H9 (cell line): ENCODE results near the gene BPIFB3. TPM values are rescaled to one million over a fixed set of nuclear protein-coding genes. Genes with fewer than 3 reads are reported as not detected.
A peak's percentile ranks its signal among the peaks of the same experiment; 100 is the strongest.

Experiments
- DNase-seq: peaks from one replicate; pipeline ENCODE4 v3.0.0-alpha.2; 2017
- H2AFZ ChIP-seq: one replicate; pipeline ENCODE4 v1.6.1; 2013; ENCODE audit warnings: mild to moderate bottlenecking, low read length, control low read depth, moderate library complexity
- H2AK5ac ChIP-seq: 2 replicates; pipeline ENCODE4 v1.6.1; 2013; ENCODE audit warnings: low read length, control low read depth, mixed read lengths; ENCODE audit not compliant: insufficient read length
- H2BK120ac ChIP-seq: one replicate; pipeline ENCODE4 v1.6.1; 2013; ENCODE audit warnings: low read depth, mild to moderate bottlenecking, low read length, control low read depth, inconsistent platforms; ENCODE audit not compliant: poor library complexity, severe bottlenecking
- H2BK12ac ChIP-seq: 2 replicates; pipeline ENCODE4 v1.6.1; 2013; ENCODE audit warnings: low read length, control low read depth, mixed read lengths, low read depth; ENCODE audit not compliant: insufficient read length
- H2BK15ac ChIP-seq: 2 replicates; pipeline ENCODE4 v1.6.1; 2013; ENCODE audit warnings: low read depth, low read length, control low read depth
- H2BK20ac ChIP-seq: one replicate; pipeline ENCODE4 v1.6.1; 2013; ENCODE audit warnings: low read depth, mild to moderate bottlenecking, low read length, control low read depth, inconsistent platforms; ENCODE audit not compliant: poor library complexity, severe bottlenecking
- H2BK5ac ChIP-seq: 2 replicates; pipeline ENCODE4 v1.6.1; 2013; ENCODE audit warnings: low read length, control low read depth, mixed read lengths; ENCODE audit not compliant: insufficient read length
- H3K14ac ChIP-seq: 2 replicates; pipeline ENCODE4 v1.6.1; 2013; ENCODE audit warnings: low read length, control low read depth; ENCODE audit not compliant: insufficient read depth
- H3K18ac ChIP-seq: 2 replicates; pipeline ENCODE4 v1.6.1; 2013; ENCODE audit warnings: low read depth, mild to moderate bottlenecking, mixed read lengths, low read length, control low read depth; ENCODE audit not compliant: insufficient read length
- H3K23ac ChIP-seq: 2 replicates; pipeline ENCODE4 v1.6.1; 2013; ENCODE audit warnings: low read length, control low read depth, mixed read lengths, low read depth; ENCODE audit not compliant: insufficient read length
- H3K23me2 ChIP-seq: 2 replicates; pipeline ENCODE4 v1.6.1; 2013; ENCODE audit warnings: low read depth, mild to moderate bottlenecking, mixed read lengths, low read length, control low read depth; ENCODE audit not compliant: insufficient read length, poor library complexity, severe bottlenecking
- H3K27ac ChIP-seq: 2 replicates; pipeline ENCODE4 v1.5.1; 2013; ENCODE audit warnings: low read length, control low read depth, mixed read lengths, low read depth; ENCODE audit not compliant: insufficient read length
- H3K27me3 ChIP-seq: 2 replicates; pipeline ENCODE4 v1.6.1; 2013; ENCODE audit warnings: low read length, control low read depth, inconsistent platforms; ENCODE audit not compliant: insufficient read depth
- H3K4ac ChIP-seq: 2 replicates; pipeline ENCODE4 v1.6.1; 2013; ENCODE audit warnings: low read depth, mild to moderate bottlenecking, control low read depth, inconsistent platforms, low read length, moderate library complexity
- H3K4me1 ChIP-seq: 2 replicates; pipeline ENCODE4 v1.6.1; 2013; ENCODE audit warnings: low read length, control low read depth, inconsistent platforms; ENCODE audit not compliant: insufficient read depth
- H3K4me2 ChIP-seq: 2 replicates; pipeline ENCODE4 v1.6.1; 2013; ENCODE audit warnings: low read length, control low read depth, mixed read lengths; ENCODE audit not compliant: insufficient read length, insufficient read depth
- H3K56ac ChIP-seq: 2 replicates; pipeline ENCODE4 v1.6.1; 2013; ENCODE audit warnings: low read depth, mild to moderate bottlenecking, mixed read lengths, low read length, control low read depth; ENCODE audit not compliant: insufficient read length
- H3K79me1 ChIP-seq: 2 replicates; pipeline ENCODE4 v1.6.1; 2013; ENCODE audit warnings: low read depth, mild to moderate bottlenecking, moderate library complexity, low read length, control low read depth, inconsistent platforms; ENCODE audit not compliant: insufficient read depth, poor library complexity, severe bottlenecking
- H3K79me2 ChIP-seq: 2 replicates; pipeline ENCODE4 v1.6.1; 2013; ENCODE audit warnings: low read length, control low read depth, inconsistent platforms; ENCODE audit not compliant: insufficient read depth
- H3K9ac ChIP-seq: 2 replicates; pipeline ENCODE4 v1.6.1; 2013; ENCODE audit warnings: low read length, control low read depth, mixed read lengths; ENCODE audit not compliant: insufficient read length; ENCODE audit errors: extremely low read depth
- H3K9me3 ChIP-seq: one replicate; pipeline ENCODE4 v1.6.1; 2013; ENCODE audit warnings: low read depth, low read length, inconsistent platforms; ENCODE audit not compliant: control insufficient read depth
- H3T11ph ChIP-seq: one replicate; pipeline ENCODE4 v1.6.1; 2013; ENCODE audit warnings: mild to moderate bottlenecking, low read length, control low read depth, inconsistent platforms
- H4K20me1 ChIP-seq: one replicate; pipeline ENCODE4 v1.6.1; 2013; ENCODE audit not compliant: control insufficient read depth, insufficient read length, insufficient read depth
- H4K5ac ChIP-seq: 2 replicates; pipeline ENCODE4 v1.6.1; 2013; ENCODE audit warnings: low read depth, mild to moderate bottlenecking, mixed read lengths, low read length, control low read depth; ENCODE audit not compliant: insufficient read length
- H4K8ac ChIP-seq: replicated peaks from 2 replicates; pipeline ENCODE4 v1.6.1; 2013; ENCODE audit warnings: low read length, control low read depth, mixed read lengths, low read depth; ENCODE audit not compliant: insufficient read length
- H4K91ac ChIP-seq: 2 replicates; pipeline ENCODE4 v1.6.1; 2013; ENCODE audit warnings: low read depth, mild to moderate bottlenecking, moderate library complexity, mixed read lengths, low read length, control low read depth; ENCODE audit not compliant: insufficient read length
- H3K27ac Mint-ChIP-seq, 3 experiments: 2 replicates in 2 of 3; 3 replicates in 1 of 3; pipeline ENCODE4 v1.8.0; 2020 to 2021; ENCODE audit warnings: mixed read lengths in 3 of 3, mild to moderate bottlenecking in 1 of 3, moderate library complexity in 1 of 3
- H3K27me3 Mint-ChIP-seq: 2 replicates; pipeline ENCODE4 v1.8.0; 2021; ENCODE audit warnings: low read depth, mild to moderate bottlenecking, moderate library complexity, mixed read lengths
- H3K36me3 Mint-ChIP-seq, 3 experiments: 2 replicates in 2 of 3; 3 replicates in 1 of 3; pipeline ENCODE4 v1.8.0; 2020 to 2021; ENCODE audit warnings: low read depth in 3 of 3, mixed read lengths in 3 of 3; ENCODE audit not compliant: insufficient read depth in 1 of 3
- H3K4me1 Mint-ChIP-seq, 2 experiments: 2 replicates each; pipeline ENCODE4 v1.8.0; 2020; ENCODE audit warnings: mixed read lengths in 2 of 2
- H3K4me3 Mint-ChIP-seq, 2 experiments: 2 replicates in 1 of 2; 3 replicates in 1 of 2; pipeline ENCODE4 v1.8.0; 2020 to 2021; ENCODE audit warnings: mild to moderate bottlenecking in 2 of 2, mixed read lengths in 2 of 2, moderate library complexity in 1 of 2
- H3K9me3 Mint-ChIP-seq, 2 experiments: 2 replicates in 1 of 2; 3 replicates in 1 of 2; pipeline ENCODE4 v1.8.0; 2020; ENCODE audit warnings: mild to moderate bottlenecking in 2 of 2, mixed read lengths in 2 of 2, moderate library complexity in 1 of 2
- WGBS: extraction: QIAGEN DNeasy Blood & Tissue Kit; methylation state at CpG from one replicate; pipeline ENCODE4 v1.1.7; 2013; ENCODE audit warnings: missing lambda C conversion rate, low lambda C conversion rate, mixed read lengths; ENCODE audit not compliant: insufficient read length; ENCODE audit errors: extremely low coverage; 5-methylcytosine and 5-hydroxymethylcytosine counted together
- total RNA-seq: library from RNA; stranded (reverse); gene quantifications from 2 replicates; pipeline ENCODE4 v1.2.1, GENCODE V29; 2021
- TF ChIP-seq, protein P1 (sequence below): fragments of 200-600 bp; sonication (generic); conservative IDR thresholded peaks from 3 replicates; pipeline ENCODE4 v1.8.0; 2021; ENCODE audit warnings: antibody characterized with exemption, mild to moderate bottlenecking

The BPIFB3 gene
- total RNA-seq, 1 experiment from 2014 or later, result not detected

DNA sequence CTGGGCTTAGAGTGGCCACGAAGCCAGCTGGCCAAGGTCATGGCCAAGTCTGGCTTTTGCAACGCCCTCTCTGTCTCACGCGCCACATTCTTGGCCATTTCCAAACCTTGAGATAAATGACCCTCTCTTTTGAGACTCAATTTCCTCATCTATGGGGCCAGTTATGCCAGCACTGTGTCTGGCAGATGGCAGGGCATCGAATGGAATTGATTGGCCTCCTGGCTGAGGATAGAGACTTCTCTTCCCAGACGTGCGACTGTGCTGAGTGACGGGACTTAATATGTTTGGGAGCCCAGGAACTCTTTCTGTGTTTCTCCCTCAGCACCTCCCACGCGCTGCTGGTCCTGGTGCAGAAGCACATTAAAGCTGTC, 38.6 kb upstream of the BPIFB3 start:
- peak overlapping the region in 2 of 3 experiments; percentile 42 to 69; a peak in 4 of 7 replicates for H3K27ac Mint-ChIP-seq
- H2BK15ac ChIP-seq, result no peak overlapping the region
- no peak overlapping the region for H2BK20ac ChIP-seq
- H3K9ac ChIP-seq, result no peak overlapping the region
- no CpG with 5 or more reads among the region's 10 CpGs for WGBS
- DNase-seq, result no peak
- H4K5ac ChIP-seq, result no peak overlapping the region
- H2AK5ac ChIP-seq, result no peak overlapping the region
- H3T11ph ChIP-seq, result no peak overlapping the region
- H3K9me3 Mint-ChIP-seq, result no peaks in the 10 kb centered on the region
- H2BK5ac ChIP-seq, result no peak overlapping the region
- H3K4me2 ChIP-seq, result no peak overlapping the region
- no peak overlapping the region for H3K4ac ChIP-seq
- peaks cover 18% of the 10 kb centered on the region for H3K27me3 Mint-ChIP-seq
- H4K20me1 ChIP-seq, result no peaks in the 10 kb centered on the region
- no peaks in the 10 kb centered on the region for H3K79me1 ChIP-seq
- no peaks in the 10 kb centered on the region for H3K36me3 Mint-ChIP-seq
- no peaks in the 10 kb centered on the region for H3K79me2 ChIP-seq
- no peaks in the 10 kb centered on the region for H3K23me2 ChIP-seq
- H3K4me1 Mint-ChIP-seq, result peaks cover 21 to 23% of the 10 kb centered on the region in 2 experiments
- H2AFZ ChIP-seq, result no peak overlapping the region
- no peak overlapping the region for H3K23ac ChIP-seq
- no peak overlapping the region for H4K91ac ChIP-seq
- H3K27me3 ChIP-seq, result no peaks in the 10 kb centered on the region
- H4K8ac ChIP-seq, result no peak overlapping the region
- H2BK120ac ChIP-seq, result no peak overlapping the region
- TF ChIP-seq, protein P1, sequence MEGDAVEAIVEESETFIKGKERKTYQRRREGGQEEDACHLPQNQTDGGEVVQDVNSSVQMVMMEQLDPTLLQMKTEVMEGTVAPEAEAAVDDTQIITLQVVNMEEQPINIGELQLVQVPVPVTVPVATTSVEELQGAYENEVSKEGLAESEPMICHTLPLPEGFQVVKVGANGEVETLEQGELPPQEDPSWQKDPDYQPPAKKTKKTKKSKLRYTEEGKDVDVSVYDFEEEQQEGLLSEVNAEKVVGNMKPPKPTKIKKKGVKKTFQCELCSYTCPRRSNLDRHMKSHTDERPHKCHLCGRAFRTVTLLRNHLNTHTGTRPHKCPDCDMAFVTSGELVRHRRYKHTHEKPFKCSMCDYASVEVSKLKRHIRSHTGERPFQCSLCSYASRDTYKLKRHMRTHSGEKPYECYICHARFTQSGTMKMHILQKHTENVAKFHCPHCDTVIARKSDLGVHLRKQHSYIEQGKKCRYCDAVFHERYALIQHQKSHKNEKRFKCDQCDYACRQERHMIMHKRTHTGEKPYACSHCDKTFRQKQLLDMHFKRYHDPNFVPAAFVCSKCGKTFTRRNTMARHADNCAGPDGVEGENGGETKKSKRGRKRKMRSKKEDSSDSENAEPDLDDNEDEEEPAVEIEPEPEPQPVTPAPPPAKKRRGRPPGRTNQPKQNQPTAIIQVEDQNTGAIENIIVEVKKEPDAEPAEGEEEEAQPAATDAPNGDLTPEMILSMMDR, result no peak
- H3K4me1 ChIP-seq, result no peaks in the 10 kb centered on the region
- H3K18ac ChIP-seq, result no peak overlapping the region
- H3K9me3 ChIP-seq, result no peaks in the 10 kb centered on the region
- no peak overlapping the region for H3K4me3 Mint-ChIP-seq
- no peak overlapping the region for H2BK12ac ChIP-seq
- no peak overlapping the region for H3K56ac ChIP-seq
- no peak overlapping the region for H3K14ac ChIP-seq
- H3K27ac ChIP-seq, result no peak overlapping the region
